Uterus (tissue), 2 donors: ENCODE measurements around the gene ZBTB17.

Experiments
- CTCF ChIP-seq, 4 experiments: fragments of 200-600 bp in 2 of 4; fragments of 450-650 bp in 2 of 4; sonication (generic) in 2 of 4; IDR thresholded peaks; one replicate each; pipeline ENCODE4 v1.5.1; 2016 to 2019; ENCODE audit warnings: antibody characterized with exemption in 4 of 4, mild to moderate bottlenecking in 2 of 4, moderate library complexity in 1 of 4
- POLR2A ChIP-seq, 2 donors: fragments of 450-650 bp; IDR thresholded peaks; one replicate each; pipeline ENCODE4 v1.6.1; 2016; ENCODE audit warnings: antibody characterized with exemption in 2 of 2, mild to moderate bottlenecking in 1 of 2, moderate library complexity in 1 of 2

- TF ChIP-seq POLR2A (IDR thresholded peaks at IDR 0.05), result no peak
- TF ChIP-seq CTCF (IDR thresholded peaks at IDR 0.05), result no peak
Observed at GRCh38 chr1:16010837-16011236, 34.9 kb upstream of the ZBTB17 start.
